GM13976 (cell line): ENCODE data around the gene MPZL3.
A peak's percentile ranks its signal among the peaks of the same experiment; 100 is the strongest.
"Not testable (repeated sequence)": the region's sequence is repeated elsewhere in the genome, so short reads cannot be mapped to it uniquely, and the experiment has no call there.

Experiments used
- DNase-seq: peaks from one replicate; pipeline ENCODE4 v3.0.0; 2012; ENCODE audit warnings: low spot score
- in situ Hi-C: fragments of 300-500 bp; cut with MboI; formaldehyde crosslinking; loops from one replicate; pipeline ENCODE4 v1.12.0; 2022; ENCODE audit warnings: low sequenced_read_pairs, mixed read lengths, inconsistent platforms; ENCODE audit not compliant: unreplicated experiment
- TF ChIP-seq, protein P1 (sequence below): IDR thresholded peaks from 2 replicates; pipeline ENCODE4 v1.5.1; 2012; ENCODE audit warnings: borderline replicate concordance, mild to moderate bottlenecking; ENCODE audit not compliant: insufficient read depth; ENCODE audit errors: extremely low read depth, missing control alignments, control extremely low read depth

MPZL3 gene

GRCh38 chr11:118199135-118199534, 53.0 kb downstream of the MPZL3 start:
- no peak for DNase-seq
- in situ Hi-C loops, result loop anchor here (10.0 kb wide), 1 partner anchor 96 kb away; no protein-coding TSS in a partner anchor
- TF ChIP-seq, protein P1, sequence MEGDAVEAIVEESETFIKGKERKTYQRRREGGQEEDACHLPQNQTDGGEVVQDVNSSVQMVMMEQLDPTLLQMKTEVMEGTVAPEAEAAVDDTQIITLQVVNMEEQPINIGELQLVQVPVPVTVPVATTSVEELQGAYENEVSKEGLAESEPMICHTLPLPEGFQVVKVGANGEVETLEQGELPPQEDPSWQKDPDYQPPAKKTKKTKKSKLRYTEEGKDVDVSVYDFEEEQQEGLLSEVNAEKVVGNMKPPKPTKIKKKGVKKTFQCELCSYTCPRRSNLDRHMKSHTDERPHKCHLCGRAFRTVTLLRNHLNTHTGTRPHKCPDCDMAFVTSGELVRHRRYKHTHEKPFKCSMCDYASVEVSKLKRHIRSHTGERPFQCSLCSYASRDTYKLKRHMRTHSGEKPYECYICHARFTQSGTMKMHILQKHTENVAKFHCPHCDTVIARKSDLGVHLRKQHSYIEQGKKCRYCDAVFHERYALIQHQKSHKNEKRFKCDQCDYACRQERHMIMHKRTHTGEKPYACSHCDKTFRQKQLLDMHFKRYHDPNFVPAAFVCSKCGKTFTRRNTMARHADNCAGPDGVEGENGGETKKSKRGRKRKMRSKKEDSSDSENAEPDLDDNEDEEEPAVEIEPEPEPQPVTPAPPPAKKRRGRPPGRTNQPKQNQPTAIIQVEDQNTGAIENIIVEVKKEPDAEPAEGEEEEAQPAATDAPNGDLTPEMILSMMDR, result no peak

DNA sequence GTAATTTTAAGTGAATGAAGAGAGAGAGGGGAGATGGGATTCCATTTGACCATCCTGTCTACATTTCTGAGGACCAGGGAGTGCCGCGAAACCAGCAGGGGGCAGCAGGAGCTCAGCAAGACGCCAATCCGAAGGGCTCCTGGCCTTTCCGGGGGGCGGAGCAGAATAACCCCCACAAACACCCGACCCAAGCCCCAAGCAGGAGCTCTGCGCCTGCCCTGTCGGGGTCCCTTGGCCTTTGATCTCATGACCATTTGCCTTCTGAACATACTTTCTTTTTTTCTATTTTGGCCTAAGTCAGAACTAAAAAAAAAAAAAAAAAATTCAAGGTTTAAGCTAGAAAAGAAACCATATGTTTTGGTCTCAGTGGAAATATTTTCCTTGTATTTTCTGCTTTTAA, 53.8 kb downstream of the MPZL3 start:
- peak; percentile 81 for DNase-seq
- TF ChIP-seq, protein P1, result peak; percentile 82
- in situ Hi-C loops, result loop anchor here (10.0 kb wide), 1 partner anchor 96 kb away; no protein-coding TSS in a partner anchor

- in situ Hi-C loops, result loop anchor here (10.0 kb wide), 1 partner anchor 100 kb away; no protein-coding TSS in a partner anchor
- no peak for DNase-seq
- TF ChIP-seq, protein P1, result no peak
Observed at GRCh38 chr11:118194835-118195627, 57.1 kb downstream of the MPZL3 start.

DNA sequence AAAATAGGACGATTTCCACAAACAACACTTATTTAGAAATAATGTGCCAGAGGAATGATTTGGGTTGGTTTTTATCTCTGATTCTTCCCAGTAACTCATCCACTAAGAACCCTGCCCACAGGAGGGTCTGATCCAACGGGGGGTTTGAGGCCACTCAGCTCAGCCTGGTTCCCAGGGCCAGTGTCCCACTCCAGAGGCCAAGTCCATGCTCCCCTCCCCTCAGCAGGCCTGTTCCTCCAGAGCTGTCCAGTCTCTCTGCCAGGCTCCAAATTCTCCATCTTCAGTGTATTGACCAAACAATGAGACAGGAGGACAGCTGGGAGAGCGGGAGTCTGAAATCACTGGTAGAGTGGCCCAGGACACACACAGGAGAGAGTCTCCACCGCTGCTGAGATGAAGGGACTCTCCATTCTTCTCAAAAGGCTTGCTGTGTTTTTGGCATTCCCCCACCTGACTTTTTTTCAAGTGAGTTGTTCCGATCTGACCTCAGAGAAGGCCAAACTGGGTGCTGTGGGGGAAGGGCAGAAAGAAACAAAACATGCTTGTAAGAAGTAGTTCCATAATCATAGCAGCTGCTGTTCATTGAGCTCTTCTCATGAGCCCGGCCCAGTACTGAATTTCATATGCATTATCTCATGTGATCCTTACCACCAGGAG, 58.1 kb downstream of the MPZL3 start:
- TF ChIP-seq, protein P1, result no peak
- in situ Hi-C loops, result loop anchor here (10.0 kb wide), 1 partner anchor 101 kb away; no protein-coding TSS in a partner anchor
- DNase-seq, result peak; percentile 61

- not testable (repeated sequence) for DNase-seq
Observed at GRCh38 chr11:118192817-118193216, 59.3 kb downstream of the MPZL3 start.

GRCh38 chr11:118190942-118191506, 61.1 kb downstream of the MPZL3 start:
- in situ Hi-C loops, result loop anchor here (10.0 kb wide), 1 partner anchor 104 kb away; no protein-coding TSS in a partner anchor
- not testable (repeated sequence) for DNase-seq

More at GRCh38 chr11:118192817-118193216, 59.3 kb downstream of the MPZL3 start:
- in situ Hi-C loops, result loop anchor here (10.0 kb wide), 1 partner anchor 102 kb away; no protein-coding TSS in a partner anchor

- TF ChIP-seq, protein P1, result no peak
- no peak for DNase-seq
- in situ Hi-C loops, result loop anchor here (10.0 kb wide), 1 partner anchor 168 kb away; the partner anchor contains the start of gene UBE4A
Observed at GRCh38 chr11:118186346-118187107, 65.6 kb downstream of the MPZL3 start.
